AG10803 (cell line): Measurements from ENCODE around the gene FABP3.

Experiments
- DNase-seq: peaks from one replicate; pipeline ENCODE4 v3.0.0; 2010; ENCODE audit warnings: low read depth
- H3K4me3 ChIP-seq: 2 replicates; pipeline ENCODE4 v1.5.1; 2011; ENCODE audit warnings: mild to moderate bottlenecking, low read length, control low read depth
- TF ChIP-seq, protein P1 (sequence below): conservative IDR thresholded peaks from 2 replicates; pipeline ENCODE4 v1.5.1; 2011; ENCODE audit warnings: mild to moderate bottlenecking, low read length, control low read depth, inconsistent platforms

FABP3 gene

DNA sequence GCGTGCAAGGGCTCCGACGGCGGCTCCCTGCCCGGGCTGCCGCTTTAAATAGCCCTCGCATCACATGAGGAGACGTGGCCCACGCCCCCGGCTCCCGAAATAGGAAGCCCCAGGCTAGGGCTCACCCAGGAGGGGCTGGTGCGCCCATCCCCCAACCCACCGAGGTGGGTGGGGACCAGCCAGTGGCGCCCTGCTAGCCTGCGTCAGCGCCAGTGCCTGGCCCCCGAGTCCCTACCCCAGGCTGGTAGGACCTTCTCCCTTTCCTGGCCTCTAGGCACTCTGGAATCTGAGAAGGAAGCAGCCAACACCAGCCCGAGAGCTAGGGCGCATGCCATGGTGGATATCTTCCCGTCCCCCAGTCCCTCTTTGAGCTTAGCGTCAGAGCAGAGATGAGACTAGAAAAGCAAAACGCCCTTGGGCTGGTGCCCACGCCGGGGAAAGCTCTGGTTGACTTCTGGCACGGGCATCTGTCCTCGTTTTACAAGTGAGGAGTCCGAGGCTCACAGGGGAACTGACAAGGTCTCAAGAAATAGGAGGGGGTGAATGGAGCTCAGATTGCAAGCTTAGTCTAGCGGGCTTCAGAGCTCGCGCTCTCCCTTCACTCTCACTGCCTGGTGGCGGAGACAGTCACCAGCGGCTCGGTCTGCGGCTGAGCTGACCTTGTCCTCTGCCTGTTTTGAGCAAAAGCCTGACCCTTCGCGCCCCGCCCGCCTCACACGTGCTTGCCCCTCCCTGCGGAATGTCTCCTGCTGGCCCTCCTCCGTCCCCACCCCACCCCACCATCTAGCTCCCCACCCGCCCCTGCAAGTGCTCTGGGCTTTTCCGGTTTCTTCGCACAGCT lies at the start of gene FABP3:
FABP3 (minus strand) TSS at position 21 of the 841 bp plus-strand sequence. CDS start 62 bp downstream, outside the sequence.
- peak within 1 kb of the TSS; percentile 56 for H3K4me3 ChIP-seq
- TF ChIP-seq, protein P1, sequence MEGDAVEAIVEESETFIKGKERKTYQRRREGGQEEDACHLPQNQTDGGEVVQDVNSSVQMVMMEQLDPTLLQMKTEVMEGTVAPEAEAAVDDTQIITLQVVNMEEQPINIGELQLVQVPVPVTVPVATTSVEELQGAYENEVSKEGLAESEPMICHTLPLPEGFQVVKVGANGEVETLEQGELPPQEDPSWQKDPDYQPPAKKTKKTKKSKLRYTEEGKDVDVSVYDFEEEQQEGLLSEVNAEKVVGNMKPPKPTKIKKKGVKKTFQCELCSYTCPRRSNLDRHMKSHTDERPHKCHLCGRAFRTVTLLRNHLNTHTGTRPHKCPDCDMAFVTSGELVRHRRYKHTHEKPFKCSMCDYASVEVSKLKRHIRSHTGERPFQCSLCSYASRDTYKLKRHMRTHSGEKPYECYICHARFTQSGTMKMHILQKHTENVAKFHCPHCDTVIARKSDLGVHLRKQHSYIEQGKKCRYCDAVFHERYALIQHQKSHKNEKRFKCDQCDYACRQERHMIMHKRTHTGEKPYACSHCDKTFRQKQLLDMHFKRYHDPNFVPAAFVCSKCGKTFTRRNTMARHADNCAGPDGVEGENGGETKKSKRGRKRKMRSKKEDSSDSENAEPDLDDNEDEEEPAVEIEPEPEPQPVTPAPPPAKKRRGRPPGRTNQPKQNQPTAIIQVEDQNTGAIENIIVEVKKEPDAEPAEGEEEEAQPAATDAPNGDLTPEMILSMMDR: no peak; the same call in 1 of the 2 replicates
- peak; percentile 50 for DNase-seq

- DNase-seq: no peak
- TF ChIP-seq, protein P1: peak; percentile 54
- no peak overlapping the region for H3K4me3 ChIP-seq
These were observed 48.6 kb upstream of the FABP3 start for GRCh38 chr1:31421371-31422040.

- H3K4me3 ChIP-seq: no peak overlapping the region
- DNase-seq: no peak
- TF ChIP-seq, protein P1: no peak
These were observed 47.8 kb upstream of the FABP3 start for GRCh38 chr1:31420716-31421115.

- DNase-seq: no peak
- TF ChIP-seq, protein P1: no peak
These were observed 45.9 kb upstream of the FABP3 start for GRCh38 chr1:31418626-31419323.

DNA sequence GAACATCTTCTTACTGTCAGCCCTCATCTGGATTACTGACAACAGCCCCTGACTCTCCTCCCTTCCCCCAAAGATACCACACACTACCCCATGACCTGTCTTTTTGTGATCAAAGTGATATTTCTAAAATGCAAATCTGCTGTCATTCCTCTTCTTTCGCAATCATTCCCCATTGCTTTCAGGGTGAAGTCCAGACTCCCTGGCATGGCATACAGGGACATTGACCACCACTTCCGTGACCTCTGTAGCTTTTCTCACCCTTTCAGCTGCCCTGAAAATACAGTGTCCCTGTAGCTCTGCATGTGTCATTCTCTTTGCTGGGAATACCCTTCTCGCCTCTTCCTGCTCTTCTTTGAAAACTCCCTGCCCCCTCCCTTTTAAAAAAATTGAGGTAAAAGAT lies 44.3 kb upstream of the FABP3 start:
- H3K4me3 ChIP-seq: no peak overlapping the region
- DNase-seq: no peak
- TF ChIP-seq, protein P1: no peak

More at GRCh38 chr1:31418626-31419323, 45.9 kb upstream of the FABP3 start:
- no peak overlapping the region for H3K4me3 ChIP-seq

DNA sequence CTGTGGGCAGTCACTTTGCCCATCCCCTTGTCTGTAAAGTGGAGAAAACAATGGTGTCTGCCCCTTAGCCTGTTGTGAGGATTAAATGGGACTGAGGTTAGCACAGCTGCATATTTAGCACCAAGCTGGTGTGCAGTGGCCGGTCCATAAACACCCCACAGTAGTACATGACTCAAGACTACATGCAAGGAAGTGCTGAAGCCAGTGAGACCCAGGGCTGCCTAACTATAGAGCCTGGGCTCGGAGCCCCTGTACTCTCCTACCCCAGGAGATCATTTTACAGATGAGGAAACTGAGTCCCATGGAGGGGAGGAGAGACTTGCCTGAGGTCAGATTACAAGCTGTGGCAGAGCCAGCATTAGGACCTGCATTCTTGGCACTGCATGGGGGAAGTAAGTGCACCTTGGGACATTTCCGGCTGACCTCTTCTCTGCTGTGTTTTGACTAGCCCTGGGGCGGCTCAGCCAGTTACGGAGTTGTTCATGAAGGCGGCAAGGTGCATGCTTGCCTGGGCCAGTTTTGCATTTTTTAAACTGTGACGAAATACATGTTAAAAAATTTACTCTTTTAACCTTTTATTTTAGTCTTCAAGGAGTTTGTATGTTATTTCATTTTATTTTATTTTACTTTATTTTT lies 43.3 kb upstream of the FABP3 start:
- TF ChIP-seq, protein P1: no peak
- no peak for DNase-seq
- no peak overlapping the region for H3K4me3 ChIP-seq
